G401 (cell line): Measurements from ENCODE around the gene GABRD. TPM values are rescaled to one million over a fixed set of nuclear protein-coding genes. Genes with fewer than 3 reads are reported as not detected.

Experiments used
- DNase-seq: peaks from one replicate; pipeline ENCODE4 v3.0.0-alpha.2; 2015; ENCODE audit warnings: low spot score
- in situ Hi-C: cut with HindIII; loops from 2 replicates; pipeline ENCODE4 v1.10.0; 2016; ENCODE audit warnings: low sequenced_read_pairs, mixed read lengths
- total RNA-seq: library from RNA; depleted of rRNA; stranded (reverse); fragments of >200 nt; shearing (Covaris generic); gene quantifications from 2 replicates; pipeline ENCODE4 v1.2.3, GENCODE V29; 2014

The GABRD gene
- total RNA-seq, 1 experiment from 2014 or later: 1.2 TPM

- DNase-seq: peak; percentile 23
- in situ Hi-C loops: no loop called here
These were observed 11.1 kb downstream of the GABRD start for GRCh38 chr1:2030076-2030871.

- in situ Hi-C loops: no loop called here
- peak; percentile 94 for DNase-seq
These were observed 12.7 kb downstream of the GABRD start for GRCh38 chr1:2031546-2032540.

GRCh38 chr1:2032737-2033136, 13.6 kb downstream of the GABRD start:
- in situ Hi-C loops: no loop called here
- peak; percentile 64 for DNase-seq

DNA sequence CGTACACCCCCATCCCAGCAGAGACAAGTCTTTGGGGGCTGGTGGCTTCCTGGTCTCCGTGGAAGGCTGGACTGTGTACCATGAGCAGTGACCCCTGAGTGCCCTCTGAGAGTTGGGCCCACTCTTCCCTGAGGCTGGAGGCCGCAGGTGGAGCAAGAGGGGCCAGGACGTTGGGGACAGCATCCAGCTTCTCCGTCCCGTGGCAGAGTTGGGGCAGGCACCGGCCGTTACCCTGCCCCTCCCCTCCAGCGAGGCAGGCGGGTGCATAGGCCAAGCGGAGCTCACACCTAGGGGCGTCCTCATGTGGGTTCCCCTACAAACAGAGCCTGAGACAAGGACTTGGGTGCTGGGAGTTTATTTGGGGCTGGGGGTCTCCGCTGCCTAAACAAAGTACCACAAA, 14.0 kb downstream of the GABRD start:
- in situ Hi-C loops: no loop called here
- no peak for DNase-seq

GRCh38 chr1:2036287-2036686, 17.1 kb downstream of the GABRD start:
- in situ Hi-C loops: no loop called here
- no peak for DNase-seq

- no peak for DNase-seq
- in situ Hi-C loops: no loop called here
These were observed 18.3 kb downstream of the GABRD start for GRCh38 chr1:2037314-2037979.

DNA sequence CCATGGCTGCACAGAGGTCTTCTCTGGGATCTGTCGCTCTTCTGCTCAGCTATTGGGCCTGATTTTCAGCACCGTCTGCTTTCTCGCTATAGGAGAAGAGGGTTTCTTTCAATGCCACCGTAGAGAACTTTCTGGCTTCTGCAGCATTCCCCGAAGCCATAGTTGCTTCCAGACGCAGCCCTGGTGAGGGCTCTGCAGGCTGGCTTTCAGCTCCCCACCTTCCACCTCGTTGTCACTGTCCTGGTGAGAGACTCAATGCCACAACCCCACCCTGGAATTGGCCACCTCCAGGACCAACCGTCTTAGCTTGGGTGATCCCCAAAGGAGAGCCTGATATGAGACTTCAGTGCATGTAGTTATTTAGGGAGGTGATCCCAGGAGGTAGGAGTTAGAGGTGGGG, 19.1 kb downstream of the GABRD start:
- DNase-seq: no peak

DNA sequence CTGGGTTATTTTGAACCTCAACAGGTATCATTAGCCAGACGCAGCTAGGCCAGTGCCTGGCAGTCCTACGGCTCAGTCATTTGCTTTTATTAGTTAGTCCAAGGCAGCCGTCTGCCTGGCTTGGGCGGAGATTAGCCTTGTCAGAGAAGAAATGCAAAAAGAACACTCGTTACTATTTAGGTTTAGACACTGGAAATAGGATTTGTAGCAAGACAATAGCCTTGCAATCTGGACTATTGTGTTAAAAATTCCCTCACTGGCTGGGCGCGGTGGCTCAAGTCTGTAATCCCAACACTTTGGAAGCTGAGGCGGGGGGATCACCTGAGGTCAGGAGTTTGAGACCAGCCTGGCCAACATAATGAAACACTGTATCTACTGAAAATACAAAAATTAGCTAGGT, 20.1 kb downstream of the GABRD start:
- in situ Hi-C loops: no loop called here
- no peak for DNase-seq

More for the DNA sequence above, 19.1 kb downstream of the GABRD start:
- in situ Hi-C loops: no loop called here

GRCh38 chr1:2041305-2041704, 22.2 kb downstream of the GABRD start:
- in situ Hi-C loops: no loop called here
- DNase-seq: no peak

DNA sequence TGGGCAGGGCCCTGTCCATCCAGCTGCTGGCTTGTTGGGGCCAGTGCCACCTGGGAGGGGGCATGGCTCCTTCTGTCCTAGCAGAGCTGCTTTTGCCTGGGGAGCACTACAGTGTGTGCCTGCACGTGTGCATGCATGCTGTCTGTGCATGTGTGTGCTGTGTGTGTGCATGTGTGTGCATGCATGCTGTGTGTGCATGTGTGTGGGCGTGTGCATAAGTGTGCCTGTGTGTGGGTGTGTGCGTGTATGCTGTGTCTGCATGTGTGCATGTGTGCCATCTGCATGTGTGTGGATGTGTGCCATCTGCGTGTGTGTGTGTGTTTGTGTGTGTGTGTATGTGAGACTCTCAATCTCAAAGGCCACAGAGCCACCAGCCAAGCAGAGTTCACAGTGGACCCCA, 22.7 kb downstream of the GABRD start:
- no peak for DNase-seq
- in situ Hi-C loops: no loop called here

DNA sequence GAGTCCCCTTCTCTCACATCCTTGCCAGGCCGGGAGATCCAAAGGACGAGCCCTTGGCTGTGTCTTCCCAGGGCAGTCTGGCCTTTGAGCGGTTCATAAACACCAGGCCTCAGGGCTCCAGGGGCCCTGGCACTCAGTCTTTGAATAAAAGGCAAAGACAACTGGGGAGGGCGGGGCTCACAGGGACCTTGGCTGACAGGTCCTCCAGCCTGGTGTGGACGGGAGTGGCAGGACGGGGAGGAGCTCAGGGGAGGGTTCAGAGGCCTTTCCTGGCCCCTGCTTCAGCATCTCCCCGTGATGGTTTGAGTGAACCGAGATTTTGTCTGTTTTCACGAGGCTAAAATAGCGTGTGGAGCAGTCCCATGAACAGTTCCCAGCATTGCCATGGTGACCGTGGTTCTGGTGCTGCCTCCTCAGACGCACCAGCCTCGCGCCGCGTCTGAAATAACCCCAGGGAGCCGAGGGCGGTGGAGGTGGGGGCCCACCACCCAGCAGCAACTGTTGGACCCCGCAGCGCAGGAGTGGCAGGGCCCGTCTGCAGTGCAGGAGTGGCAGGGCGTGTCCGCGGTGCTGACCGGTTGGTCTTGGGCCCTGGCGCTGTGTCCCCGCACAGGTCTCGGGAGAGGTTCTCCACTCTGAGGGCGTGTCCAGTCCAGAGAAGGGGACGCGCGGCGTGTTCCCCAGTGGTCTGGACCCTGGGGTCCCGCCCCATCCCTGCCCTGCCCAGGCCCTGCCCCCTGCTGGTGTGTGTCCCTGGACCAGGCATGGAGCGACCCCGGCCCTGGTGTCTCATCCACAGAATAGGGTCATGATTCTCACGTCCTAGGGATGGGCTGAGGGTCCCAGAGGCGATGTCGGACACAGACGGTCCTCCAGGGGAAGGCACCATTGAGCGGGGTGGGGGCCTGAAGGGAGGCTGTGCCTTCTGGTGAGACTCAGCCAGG, 24.0 kb downstream of the GABRD start:
- in situ Hi-C loops: no loop called here
- peak; percentile 54 for DNase-seq

DNA sequence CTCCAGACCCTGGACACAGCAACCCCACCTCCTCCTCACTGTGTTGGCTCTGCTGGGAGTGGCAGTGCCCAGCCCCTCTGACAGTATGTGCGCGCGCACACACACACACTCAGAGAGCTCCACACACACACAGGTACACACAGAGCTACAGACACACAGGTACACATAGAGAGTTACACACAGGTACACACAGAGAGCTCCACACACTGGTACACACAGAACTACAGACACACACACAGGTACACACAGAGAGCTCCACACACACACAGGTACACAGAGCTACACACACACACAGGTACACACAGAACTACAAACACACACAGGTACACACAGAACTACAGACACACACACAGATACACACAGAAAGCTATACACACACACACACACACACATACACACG, 24.7 kb downstream of the GABRD start:
- DNase-seq: no peak
- in situ Hi-C loops: no loop called here

- in situ Hi-C loops: loop anchor here (5.0 kb wide), 1 partner anchor 52 kb away; no protein-coding TSS in a partner anchor
These were observed 25.6 kb downstream of the GABRD start for GRCh38 chr1:2044510-2045319.

GRCh38 chr1:2045468-2046173, 26.5 kb downstream of the GABRD start:
- in situ Hi-C loops: loop anchor here (5.0 kb wide), 1 partner anchor 53 kb away; no protein-coding TSS in a partner anchor

More at GRCh38 chr1:2044510-2045319, 25.6 kb downstream of the GABRD start:
- peak; percentile 71 for DNase-seq

GRCh38 chr1:2046174-2046917, 27.2 kb downstream of the GABRD start:
- in situ Hi-C loops: loop anchor here (5.0 kb wide), 1 partner anchor 54 kb away; no protein-coding TSS in a partner anchor
- DNase-seq: peak; percentile 72

More at GRCh38 chr1:2045468-2046173, 26.5 kb downstream of the GABRD start:
- peak; percentile 18 for DNase-seq
